IPS-18a (cell line): ENCODE data around the gene LIN9.

Source experiments
- H3K27ac ChIP-seq: one replicate; pipeline ENCODE4 v1.5.1; 2013; ENCODE audit warnings: low read length
- H3K27me3 ChIP-seq: one replicate; pipeline ENCODE4 v1.6.1; 2013; ENCODE audit warnings: mild to moderate bottlenecking, low read length; ENCODE audit not compliant: control insufficient read depth, insufficient read depth
- H3K36me3 ChIP-seq: one replicate; pipeline ENCODE4 v1.6.1; 2013; ENCODE audit warnings: low read depth, low read length; ENCODE audit not compliant: control insufficient read depth
- H3K4me1 ChIP-seq: one replicate; pipeline ENCODE4 v1.6.1; 2013; ENCODE audit warnings: low read depth, low read length; ENCODE audit not compliant: control insufficient read depth
- H3K4me3 ChIP-seq: one replicate; pipeline ENCODE4 v1.5.1; 2013; ENCODE audit warnings: low read length
- H3K9ac ChIP-seq: one replicate; pipeline ENCODE4 v1.6.1; 2013; ENCODE audit warnings: mild to moderate bottlenecking, low read length, moderate library complexity
- H3K9me3 ChIP-seq: one replicate; pipeline ENCODE4 v1.6.1; 2013; ENCODE audit warnings: low read depth, low read length; ENCODE audit not compliant: control insufficient read depth

LIN9 gene

DNA sequence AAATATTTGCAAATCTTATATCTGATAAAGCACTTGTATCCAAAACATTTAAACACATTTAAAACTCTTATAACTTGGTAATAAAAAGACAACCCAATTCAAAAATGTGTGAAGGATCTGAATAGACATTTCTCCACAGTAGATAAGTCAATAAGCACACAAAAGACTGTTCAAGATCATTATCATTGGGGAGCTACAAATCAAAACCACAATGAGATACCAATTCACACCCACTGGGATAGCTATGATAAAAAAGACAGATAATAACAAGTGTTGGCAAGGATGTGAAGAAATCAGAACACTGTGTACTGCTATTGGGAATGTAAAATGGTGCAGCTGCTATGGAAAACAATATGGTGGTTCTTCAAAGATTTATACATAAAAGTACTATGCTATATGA, 5.1 kb upstream of the LIN9 start:
- no peak overlapping the region for H3K27ac ChIP-seq
- no peak overlapping the region for H3K4me3 ChIP-seq
- no peaks in the 10 kb centered on the region for H3K36me3 ChIP-seq
- peaks cover 17% of the 10 kb centered on the region for H3K27me3 ChIP-seq
- H3K9ac ChIP-seq, result no peak overlapping the region
- no peaks in the 10 kb centered on the region for H3K9me3 ChIP-seq
- peaks cover 10% of the 10 kb centered on the region for H3K4me1 ChIP-seq

GRCh38 chr1:226312065-226312464, 3.1 kb upstream of the LIN9 start:
- no peaks in the 10 kb centered on the region for H3K36me3 ChIP-seq
- peaks cover 17% of the 10 kb centered on the region for H3K4me1 ChIP-seq
- H3K9ac ChIP-seq, result no peak overlapping the region
- H3K27me3 ChIP-seq, result peaks cover 17% of the 10 kb centered on the region
- H3K9me3 ChIP-seq, result no peaks in the 10 kb centered on the region
- no peak overlapping the region for H3K27ac ChIP-seq
- H3K4me3 ChIP-seq, result no peak overlapping the region

GRCh38 chr1:226311376-226311775, 2.4 kb upstream of the LIN9 start:
- Histone ChIP-seq H3K4me3 (no peak overlapping the region), H3K36me3 (no peaks in the 10 kb centered on the region)

DNA sequence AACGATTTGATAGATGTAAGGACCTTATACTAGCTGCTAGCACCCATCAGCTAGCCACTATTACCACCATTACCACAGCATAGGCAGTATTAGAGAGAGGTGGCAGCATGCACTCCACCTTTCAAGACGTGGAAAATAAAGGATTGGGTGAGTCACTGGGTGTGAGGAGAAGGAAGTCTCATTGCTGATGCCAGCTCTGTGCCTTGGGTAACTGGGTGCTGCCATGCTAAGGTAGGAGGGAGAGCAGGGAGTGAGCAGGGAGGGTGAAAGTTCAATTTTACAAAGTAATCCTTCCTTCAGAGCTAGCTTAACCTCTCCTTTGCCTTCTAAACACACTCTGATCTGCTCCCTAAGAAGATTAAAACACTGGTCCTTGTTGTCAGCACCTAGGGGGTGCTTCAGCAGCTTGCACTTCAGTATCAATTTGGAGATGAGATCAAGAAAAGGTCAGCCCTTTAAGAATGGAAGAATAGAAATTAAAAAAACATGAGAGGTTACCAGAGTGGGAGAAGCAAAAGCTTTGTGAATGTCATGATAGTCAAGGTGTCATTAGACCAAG, 1.8 kb upstream of the LIN9 start:
- Histone ChIP-seq H3K4me1 (peaks cover 18% of the 10 kb centered on the region), H3K27ac (no peak overlapping the region), H3K9ac (no peak overlapping the region), H3K36me3 (no peaks in the 10 kb centered on the region), H3K9me3 (no peaks in the 10 kb centered on the region), H3K27me3 (peaks cover 17% of the 10 kb centered on the region), H3K4me3 (no peak overlapping the region)

More at GRCh38 chr1:226311376-226311775, 2.4 kb upstream of the LIN9 start:
- Histone ChIP-seq H3K4me1 (peaks cover 17% of the 10 kb centered on the region), H3K27me3 (peaks cover 17% of the 10 kb centered on the region), H3K9me3 (no peaks in the 10 kb centered on the region), H3K27ac (no peak overlapping the region), H3K9ac (no peak overlapping the region)

DNA sequence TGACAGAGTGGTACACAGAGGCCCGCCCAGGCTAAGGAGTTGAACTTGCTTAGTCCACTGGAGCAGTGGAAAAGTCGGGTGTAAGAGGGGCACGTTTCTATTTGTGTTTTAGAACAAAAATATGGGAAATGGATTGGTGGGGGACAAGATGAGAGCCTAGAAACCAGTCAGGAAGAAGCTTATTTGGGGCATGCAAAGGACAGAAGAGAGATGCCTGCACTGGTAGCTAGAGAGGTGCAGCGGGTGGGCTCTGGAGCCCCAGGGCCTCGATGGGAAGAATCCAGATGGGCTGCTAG, 1.2 kb upstream of the LIN9 start:
- Histone ChIP-seq H3K27me3 (peaks cover 17% of the 10 kb centered on the region), H3K9me3 (no peaks in the 10 kb centered on the region), H3K27ac (no peak overlapping the region), H3K36me3 (no peaks in the 10 kb centered on the region), H3K4me1 (peaks cover 22% of the 10 kb centered on the region), H3K9ac (peak overlapping the region; percentile 79), H3K4me3 (peak overlapping the region; percentile 90)

- H3K27ac ChIP-seq, result peak overlapping the region; percentile 77
- no peaks in the 10 kb centered on the region for H3K36me3 ChIP-seq
- H3K4me3 ChIP-seq, result peak overlapping the region; percentile 90
- H3K4me1 ChIP-seq, result peaks cover 22% of the 10 kb centered on the region
- H3K9me3 ChIP-seq, result no peaks in the 10 kb centered on the region
- peak overlapping the region; percentile 79 for H3K9ac ChIP-seq
- peaks cover 17% of the 10 kb centered on the region for H3K27me3 ChIP-seq
These were observed 657 bp upstream of the LIN9 start for GRCh38 chr1:226309398-226310244.

GRCh38 chr1:226308166-226308722, 720 bp downstream of the LIN9 start:
- H3K36me3 ChIP-seq, result peaks cover 5% of the 10 kb centered on the region
- peaks cover 22% of the 10 kb centered on the region for H3K4me1 ChIP-seq
- H3K9ac ChIP-seq, result peak overlapping the region; percentile 97
- H3K4me3 ChIP-seq, result peak overlapping the region; percentile 90
- no peak overlapping the region for H3K27ac ChIP-seq
- no peaks in the 10 kb centered on the region for H3K9me3 ChIP-seq
- H3K27me3 ChIP-seq, result peaks cover 17% of the 10 kb centered on the region

- Histone ChIP-seq H3K4me1 (peaks cover 22% of the 10 kb centered on the region), H3K27ac (no peak overlapping the region), H3K36me3 (peaks cover 5% of the 10 kb centered on the region), H3K27me3 (peaks cover 17% of the 10 kb centered on the region), H3K9me3 (no peaks in the 10 kb centered on the region), H3K4me3 (no peak overlapping the region), H3K9ac (no peak overlapping the region)
These were observed 2.5 kb downstream of the LIN9 start for GRCh38 chr1:226306425-226306824.

- H3K27ac ChIP-seq, result no peak overlapping the region
- H3K27me3 ChIP-seq, result peaks cover 7% of the 10 kb centered on the region
- no peak overlapping the region for H3K4me3 ChIP-seq
- no peaks in the 10 kb centered on the region for H3K9me3 ChIP-seq
- H3K9ac ChIP-seq, result no peak overlapping the region
- peaks cover 7% of the 10 kb centered on the region for H3K36me3 ChIP-seq
- peaks cover 18% of the 10 kb centered on the region for H3K4me1 ChIP-seq
These were observed 3.8 kb downstream of the LIN9 start for GRCh38 chr1:226305184-226305583.

DNA sequence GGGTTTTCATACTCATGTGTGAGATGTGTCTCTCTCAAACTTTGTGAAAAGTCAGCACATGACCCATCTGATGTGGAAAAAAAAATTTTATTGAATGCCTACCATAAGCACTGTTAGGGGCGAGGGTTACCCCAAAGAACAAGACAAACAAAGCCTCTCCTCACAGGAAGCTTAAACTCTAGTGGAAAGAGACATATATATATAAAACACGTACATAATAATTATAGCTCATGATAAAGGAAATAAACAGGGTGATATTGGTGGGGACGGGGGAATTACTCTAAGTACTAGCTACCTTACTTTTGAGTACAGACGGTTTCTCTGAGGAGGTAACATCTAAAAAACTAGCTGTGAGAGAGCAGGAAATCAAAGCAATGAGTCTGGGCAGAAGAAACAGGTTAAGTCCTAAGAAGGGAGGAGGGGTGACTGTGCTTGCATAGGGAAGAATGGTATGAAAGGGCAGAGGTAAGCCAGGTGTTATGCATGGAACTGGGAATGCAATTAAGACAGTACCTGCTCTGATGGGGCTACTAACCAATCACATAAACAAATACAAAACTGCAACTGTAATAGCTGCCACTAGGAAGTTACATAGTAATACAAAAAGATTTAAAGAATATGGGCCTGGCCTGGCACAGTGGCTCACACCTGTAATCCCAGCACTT, 4.5 kb downstream of the LIN9 start:
- Histone ChIP-seq H3K9me3 (no peaks in the 10 kb centered on the region), H3K4me1 (peaks cover 12% of the 10 kb centered on the region), H3K27ac (no peak overlapping the region), H3K27me3 (no peaks in the 10 kb centered on the region), H3K9ac (no peak overlapping the region), H3K4me3 (no peak overlapping the region), H3K36me3 (peaks cover 9% of the 10 kb centered on the region)

DNA sequence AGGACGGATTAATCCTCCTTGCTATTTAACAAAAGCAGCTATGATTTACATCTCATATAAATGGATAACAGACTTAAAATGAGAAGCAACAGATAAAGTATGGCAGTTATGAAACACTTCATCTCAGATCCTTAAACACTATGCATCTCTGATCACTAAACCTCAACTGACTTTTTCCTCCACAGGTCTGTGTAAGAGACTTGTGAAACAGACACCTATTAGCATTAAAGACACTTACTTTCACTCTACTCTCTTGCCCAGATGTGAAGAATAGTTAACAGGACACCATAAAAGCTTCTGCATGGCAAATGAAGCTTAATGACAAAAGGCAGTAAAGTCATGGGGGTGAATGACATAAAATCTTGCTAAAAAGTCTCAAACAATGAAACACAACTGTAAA, 6.2 kb downstream of the LIN9 start:
- Histone ChIP-seq H3K27ac (no peak overlapping the region), H3K27me3 (no peaks in the 10 kb centered on the region), H3K4me1 (peaks cover 7% of the 10 kb centered on the region), H3K9ac (no peak overlapping the region), H3K9me3 (no peaks in the 10 kb centered on the region), H3K36me3 (peaks cover 19% of the 10 kb centered on the region), H3K4me3 (no peak overlapping the region)
